Adrenal gland (tissue), 12 donors: Measurements from ENCODE around the gene TBL1Y. TPM values are rescaled to one million over a fixed set of nuclear protein-coding genes. Genes with fewer than 3 reads are reported as not detected.
"Not testable (repeated sequence)": the region's sequence is repeated elsewhere in the genome, so short reads cannot be mapped to it uniquely, and the experiment has no call there.

Experiments used
- DNase-seq, 7 donors: peaks; one replicate each; pipeline ENCODE4 v3.0.0-alpha.2; 2019 to 2020
- H3K27ac ChIP-seq, 5 donors: fragments of 200-600 bp; sonication (generic) in 4 of 5; 1 replicate in 3 of 5; 2 replicates in 2 of 5; pipeline versions ENCODE4 v1.5.1 to v1.8.0; 2016 to 2020; ENCODE audit warnings: mild to moderate bottlenecking in 1 of 5
- H3K27me3 ChIP-seq: fragments of 200-600 bp; 2 replicates; pipeline ENCODE4 v1.8.0; 2021
- H3K36me3 ChIP-seq, 2 donors: fragments of 200-600 bp; replicated peaks in 1 of 2; 1 replicate in 1 of 2; 2 replicates in 1 of 2; pipeline versions ENCODE4 v1.5.1 to v1.8.0; 2018 to 2022
- H3K4me1 ChIP-seq, 2 donors: fragments of 200-600 bp; replicated peaks in 1 of 2; 1 replicate in 1 of 2; 2 replicates in 1 of 2; pipeline versions ENCODE4 v1.5.1 to v1.8.0; 2018 to 2021
- H3K4me3 ChIP-seq, 4 donors: fragments of 200-600 bp; sonication (generic) in 3 of 4; one replicate each; pipeline ENCODE4 v1.5.1; 2016 to 2018
- H3K9me3 ChIP-seq, 3 donors: fragments of 200-600 bp; sonication (generic) in 1 of 3; replicated peaks in 1 of 3; 1 replicate in 2 of 3; 2 replicates in 1 of 3; pipeline versions ENCODE4 v1.5.1 to v1.8.0; 2016 to 2021
- CTCF ChIP-seq, 6 experiments: fragments of 450-650 bp in 4 of 6; fragments of 200-600 bp in 2 of 6; sonication (generic) in 1 of 6; IDR thresholded peaks; 1 replicate in 5 of 6; 2 replicates in 1 of 6; pipeline versions ENCODE4 v1.5.1 to v1.8.0; 2016 to 2021; ENCODE audit warnings: antibody characterized with exemption in 6 of 6, mild to moderate bottlenecking in 2 of 6, moderate library complexity in 1 of 6
- POLR2A ChIP-seq, 2 donors: fragments of 450-650 bp; IDR thresholded peaks; one replicate each; pipeline ENCODE4 v1.6.1; 2017; ENCODE audit warnings: antibody characterized with exemption in 2 of 2, mild to moderate bottlenecking in 2 of 2, moderate library complexity in 1 of 2
- WGBS, 4 donors: extraction: QIAGEN DNeasy Blood & Tissue Kit in 2 of 4; methylation state at CpG; one replicate each; pipeline versions ENCODE4 v1.1.5 to v1.1.7; 2013 to 2017; 5-methylcytosine and 5-hydroxymethylcytosine counted together
- intact Hi-C, 2 donors: fragments of 100-400 bp; cut with DNase I; formaldehyde crosslinking; loops; one replicate each; pipeline versions ENCODE4 v1.14.1 to v1.15.0; 2022 to 2023
- polyA plus RNA-seq, 3 donors: library from polyadenylated mRNA; stranded (reverse); fragments of 200-250 nt in 2 of 3; fragments of 350-450 nt in 1 of 3; fragmentation: Illumina TruSeq in 1 of 3; extraction: RNeasy Lipid Tissue Mini Kit (QIAGEN cat#74804) in 1 of 3; gene quantifications; one replicate each; pipeline ENCODE4 v1.2.3, GENCODE V29; 2013 to 2014
- total RNA-seq, 9 donors: library from RNA; depleted of rRNA in 4 of 9; stranded (reverse); fragments of >200 nt in 4 of 9; fragments of 120-200 nt in 1 of 9; fragmentation: NEBNext Ultra II Directional in 1 of 9; extraction: Animal tissue kit (Norgen Biotek cat#: 25700) in 1 of 9; gene quantifications; one replicate each; pipeline versions ENCODE4 v1.1.0 to v1.2.4, GENCODE V29; 2013 to 2023
- donor health status: healthy with polysubstance abuse.
- donor health status: Bipolar disorder and iron deficiency.
- donor health status: DM: yes; HTN: yes; CAD: no.
- donor health status: DM: no; HTN: no; CAD: no.
- donor health status: DM: no; HTN: no; CAD: no.
- donor health status: DM: yes; HTN: yes; CAD: no.

The TBL1Y gene
- total and polyA plus RNA-seq, 12 donors = 0.15 to 0.78 TPM; not detected in 10

- H3K4me3 ChIP-seq = no peak overlapping the region
- no peaks in the 10 kb centered on the region for H3K36me3 ChIP-seq
- no peak for DNase-seq
- H3K27me3 ChIP-seq = no peaks in the 10 kb centered on the region
- intact Hi-C loops = no loop called here
- no peak overlapping the region for H3K27ac ChIP-seq
- no peaks in the 10 kb centered on the region for H3K4me1 ChIP-seq
- no peaks in the 10 kb centered on the region for H3K9me3 ChIP-seq
- TF ChIP-seq POLR2A (IDR thresholded peaks at IDR 0.05) (no peak), CTCF (IDR thresholded peaks at IDR 0.05) (no peak)
Observed at GRCh38 chrY:7078725-7079124, 168.2 kb downstream of the TBL1Y start.

- not testable (repeated sequence) for DNase-seq, H3K27ac ChIP-seq, H3K4me1 ChIP-seq, H3K9me3 ChIP-seq, H3K27me3 ChIP-seq, H3K36me3 ChIP-seq, H3K4me3 ChIP-seq
- WGBS, 4 donors = 86% methylated on average over 4 of the region's 4 CpGs; no CpG with 5 or more reads in 3 of the 4 donors
- intact Hi-C loops = loop anchor here in 1 of 2 donors (5.0 kb wide), 1 partner anchor 113 kb away; no protein-coding TSS in a partner anchor
Observed at GRCh38 chrY:7080548-7080947, 170.1 kb downstream of the TBL1Y start.

- intact Hi-C loops = no loop called here
- TF ChIP-seq CTCF (IDR thresholded peaks at IDR 0.05) (peak in 2 of 6 experiments; percentile 57 to 70), POLR2A (IDR thresholded peaks at IDR 0.05) (no peak)
- no peaks in the 10 kb centered on the region for H3K9me3 ChIP-seq
- no peak overlapping the region for H3K4me3 ChIP-seq
- H3K36me3 ChIP-seq = no peaks in the 10 kb centered on the region
- H3K4me1 ChIP-seq = no peaks in the 10 kb centered on the region
- WGBS, 4 donors = 0 to 1% methylated on average over 7 to 10 of the region's 10 CpGs; no CpG with 5 or more reads in 2 of the 4 donors
- no peak overlapping the region for H3K27ac ChIP-seq
- H3K27me3 ChIP-seq = no peaks in the 10 kb centered on the region
- peak in 2 of 7 donors; percentile 81 to 91 for DNase-seq
Observed at GRCh38 chrY:7085606-7086005, 175.1 kb downstream of the TBL1Y start.

- Histone ChIP-seq H3K4me3 (no peak overlapping the region), H3K4me1 (no peaks in the 10 kb centered on the region), H3K36me3 (no peaks in the 10 kb centered on the region), H3K9me3 (no peaks in the 10 kb centered on the region), H3K27ac (no peak overlapping the region), H3K27me3 (no peaks in the 10 kb centered on the region)
- DNase-seq = no peak
- WGBS, 4 donors = 71 to 90% methylated on average over 1 of the region's 1 CpG; no CpG with 5 or more reads in 2 of the 4 donors
- intact Hi-C loops = no loop called here
- no peak for TF ChIP-seq CTCF (IDR thresholded peaks at IDR 0.05)
- TF ChIP-seq POLR2A (IDR thresholded peaks at IDR 0.05) = no peak
Observed at GRCh38 chrY:7092836-7093235, 182.3 kb downstream of the TBL1Y start.

GRCh38 chrY:7094365-7094764 is 183.9 kb downstream of the TBL1Y start:
- no peaks in the 10 kb centered on the region for H3K36me3 ChIP-seq
- WGBS, 4 donors = 96 to 100% methylated on average over 1 to 2 of the region's 2 CpGs; no CpG with 5 or more reads in 2 of the 4 donors
- no peaks in the 10 kb centered on the region for H3K9me3 ChIP-seq
- intact Hi-C loops = no loop called here
- no peak overlapping the region for H3K27ac ChIP-seq
- no peak for TF ChIP-seq CTCF (IDR thresholded peaks at IDR 0.05)
- no peak for TF ChIP-seq POLR2A (IDR thresholded peaks at IDR 0.05)
- no peak overlapping the region for H3K4me3 ChIP-seq
- H3K4me1 ChIP-seq = no peaks in the 10 kb centered on the region
- DNase-seq = no peak
- no peaks in the 10 kb centered on the region for H3K27me3 ChIP-seq
